DMS53 (cell line): ENCODE data around the gene FOXO3.

Source experiments
- DNase-seq: peaks from one replicate; lab custom pipeline; 2025; lab: John Stamatoyannopoulos, UW

The FOXO3 gene

GRCh38 chr6:108627692-108628550, 67.2 kb downstream of the FOXO3 start:
- no peak for DNase-seq

GRCh38 chr6:108630050-108630714, 69.5 kb downstream of the FOXO3 start:
- DNase-seq = no peak

- DNase-seq = no peak
These were observed 71.7 kb downstream of the FOXO3 start for GRCh38 chr6:108632441-108632840.

GRCh38 chr6:108633436-108633835, 72.7 kb downstream of the FOXO3 start:
- no peak for DNase-seq

- no peak for DNase-seq
These were observed 74.9 kb downstream of the FOXO3 start for GRCh38 chr6:108635505-108636226.

GRCh38 chr6:108637963-108638362, 77.2 kb downstream of the FOXO3 start:
- DNase-seq = no peak

- DNase-seq = no peak
These were observed 78.3 kb downstream of the FOXO3 start for GRCh38 chr6:108638993-108639392.

- no peak for DNase-seq
These were observed 79.4 kb downstream of the FOXO3 start for GRCh38 chr6:108640104-108640503.

- no peak for DNase-seq
These were observed 82.5 kb downstream of the FOXO3 start for GRCh38 chr6:108643184-108643583.

GRCh38 chr6:108644252-108644651, 83.5 kb downstream of the FOXO3 start:
- no peak for DNase-seq

- no peak for DNase-seq
These were observed 87.5 kb downstream of the FOXO3 start for GRCh38 chr6:108648191-108648590.

GRCh38 chr6:108650325-108650724, 89.6 kb downstream of the FOXO3 start:
- DNase-seq = no peak

- no peak for DNase-seq
These were observed 90.1 kb downstream of the FOXO3 start for GRCh38 chr6:108650781-108651180.

- no peak for DNase-seq
These were observed 90.9 kb downstream of the FOXO3 start for GRCh38 chr6:108651340-108652227.

- DNase-seq = no peak
These were observed 91.7 kb downstream of the FOXO3 start for GRCh38 chr6:108652375-108652774.

GRCh38 chr6:108653949-108654348, 93.2 kb downstream of the FOXO3 start:
- DNase-seq = no peak

- no peak for DNase-seq
These were observed 93.9 kb downstream of the FOXO3 start for GRCh38 chr6:108654465-108655106.

- DNase-seq = peak; percentile 34
These were observed 95.3 kb downstream of the FOXO3 start for GRCh38 chr6:108655806-108656651.

- DNase-seq = peak; percentile 68
These were observed 96.1 kb downstream of the FOXO3 start for GRCh38 chr6:108656836-108657235.

- DNase-seq = peak; percentile 38
These were observed 97.5 kb downstream of the FOXO3 start for GRCh38 chr6:108658174-108658573.
